T-cell (primary cell): ENCODE measurements around the gene EPB41L5. TPM values are rescaled to one million over a fixed set of nuclear protein-coding genes. Genes with fewer than 3 reads are reported as not detected.

ENCODE experiments used
- ATAC-seq, 4 experiments: fragments of 200-7000 bp in 3 of 4; fragments of 150-1000 bp in 1 of 4; cut with Tn5 transposase; replicated peaks in 1 of 4; 1 replicate in 3 of 4; 2 replicates in 1 of 4; pipeline ENCODE4 v1.10.0; 2021; ENCODE audit warnings: moderate library complexity in 3 of 4, mild to moderate bottlenecking in 2 of 4, moderate number of reproducible peaks in 1 of 4
- CTCF ChIA-PET, 2 donors: fragments of 300-600 bp; sonication (Branson Sonifier 250); formaldehyde crosslinking; loops; one replicate each; lab custom pipeline; 2022; ENCODE audit warnings: antibody characterized with exemption in 2 of 2; lab: Charles Lee
- POLR2A ChIA-PET, 2 donors: fragments of 300-600 bp; sonication (Branson Sonifier 250); formaldehyde crosslinking; loops; one replicate each; lab custom pipeline; 2022; ENCODE audit warnings: antibody characterized with exemption in 2 of 2; lab: Charles Lee
- DNase-seq, 35 experiments: peaks; one replicate each; pipeline versions ENCODE4 v3.0.0 to v3.0.0-alpha.2; 2013 to 2023
- H3K27ac ChIP-seq: one replicate; pipeline ENCODE4 v1.5.1; 2013; ENCODE audit warnings: low read length
- H3K27me3 ChIP-seq, 2 experiments: replicated peaks in 1 of 2; 1 replicate in 1 of 2; 2 replicates in 1 of 2; pipeline versions ENCODE4 v1.6.1 to v1.7.0; 2013; ENCODE audit warnings: low read length in 1 of 2, mixed read lengths in 1 of 2; ENCODE audit not compliant: control insufficient read depth in 2 of 2, insufficient read depth in 2 of 2; ENCODE audit errors: extremely low read depth in 1 of 2
- H3K36me3 ChIP-seq, 2 donors: 1 replicate in 1 of 2; 2 replicates in 1 of 2; pipeline versions ENCODE4 v1.6.1 to v1.7.0; 2013; ENCODE audit warnings: low read length in 1 of 2; ENCODE audit not compliant: control insufficient read depth in 2 of 2, insufficient read depth in 1 of 2; ENCODE audit errors: extremely low read depth in 1 of 2
- H3K4me1 ChIP-seq, 2 experiments: 1 replicate in 1 of 2; 2 replicates in 1 of 2; pipeline versions ENCODE4 v1.6.1 to v1.7.0; 2013; ENCODE audit warnings: low read length in 2 of 2, mixed read lengths in 1 of 2; ENCODE audit not compliant: insufficient read depth in 2 of 2, control insufficient read depth in 1 of 2; ENCODE audit errors: extremely low read depth in 1 of 2
- H3K4me3 ChIP-seq, 2 donors: 1 replicate in 1 of 2; 2 replicates in 1 of 2; pipeline versions ENCODE4 v1.5.1 to v1.7.0; 2013; ENCODE audit warnings: mild to moderate bottlenecking in 2 of 2, low read length in 1 of 2, moderate library complexity in 1 of 2; ENCODE audit not compliant: control insufficient read depth in 1 of 2; ENCODE audit errors: extremely low read depth in 1 of 2
- H3K9me3 ChIP-seq: 2 replicates; pipeline ENCODE4 v1.7.0; 2013
- H3K27ac Mint-ChIP-seq, 2 donors: one replicate each; pipeline ENCODE4 v1.8.0; 2020 to 2021; ENCODE audit warnings: mild to moderate bottlenecking in 2 of 2, mixed read lengths in 2 of 2
- H3K27me3 Mint-ChIP-seq, 2 donors: one replicate each; pipeline ENCODE4 v1.8.0; 2021 to 2022; ENCODE audit warnings: mixed read lengths in 2 of 2
- H3K36me3 Mint-ChIP-seq: one replicate; pipeline ENCODE4 v1.8.0; 2021; ENCODE audit warnings: mixed read lengths
- H3K4me1 Mint-ChIP-seq, 3 donors: one replicate each; pipeline ENCODE4 v1.8.0; 2020 to 2022; ENCODE audit warnings: mixed read lengths in 3 of 3, mild to moderate bottlenecking in 1 of 3
- H3K4me3 Mint-ChIP-seq, 3 donors: one replicate each; pipeline ENCODE4 v1.8.0; 2020 to 2022; ENCODE audit warnings: mild to moderate bottlenecking in 3 of 3, mixed read lengths in 3 of 3, moderate library complexity in 3 of 3
- H3K9me3 Mint-ChIP-seq, 3 donors: one replicate each; pipeline ENCODE4 v1.8.0; 2020 to 2022; ENCODE audit warnings: mixed read lengths in 3 of 3
- WGBS: methylation state at CpG from one replicate; pipeline ENCODE4 v1.1.5; 2013; ENCODE audit warnings: missing lambda C conversion rate; ENCODE audit not compliant: insufficient coverage; 5-methylcytosine and 5-hydroxymethylcytosine counted together
- total RNA-seq, 35 experiments: library from RNA in 6 of 35; stranded (reverse) in 6 of 35; fragments of 120-200 nt in 1 of 35; gene quantifications; one replicate each; pipeline versions ENCODE4 v1.2.1 to v1.2.4 and lab custom pipeline; 2013 to 2026

Gene EPB41L5
- total RNA-seq, 5 donors from 2014 or later (not counting 1 experiment from before 2014, with no cell fraction given) = 5.6 to 7.9 (median 6.0) TPM

GRCh38 chr2:120227111-120227991 lies 214.5 kb downstream of the EPB41L5 start:
- Histone ChIP-seq H3K27ac (no peak overlapping the region), H3K36me3 (no peaks in the 10 kb centered on the region), H3K4me3 (no peak overlapping the region), H3K4me1 (peaks cover 16 to 43% of the 10 kb centered on the region in 2 experiments), H3K27me3 (no peaks in the 10 kb centered on the region), H3K9me3 (no peaks in the 10 kb centered on the region)
- Mint-ChIP-seq H3K4me3 (no peak overlapping the region), H3K9me3 (no peaks in the 10 kb centered on the region), H3K36me3 (no peaks in the 10 kb centered on the region), H3K4me1 (peaks cover 73 to 76% (median 76%) of the 10 kb centered on the region in 3 donors), H3K27ac (peak overlapping the region; percentile 71 to 75), H3K27me3 (no peaks in the 10 kb centered on the region)
- POLR2A ChIA-PET = no interaction called here
- CTCF ChIA-PET = interaction anchor here in 1 of 2 donors (0.5 to 0.7 kb wide), 2 partner anchors 29 to 86 kb away, joined by 3 to 5 read pairs; no protein-coding TSS in a partner anchor
- DNase-seq = no peak
- ATAC-seq = no peak
- 88% methylated on average over 15 of the region's 16 CpGs for WGBS

- CTCF ChIA-PET = no interaction called here
- H3K27me3 ChIP-seq = no peaks in the 10 kb centered on the region
- Mint-ChIP-seq H3K9me3 (no peaks in the 10 kb centered on the region), H3K4me1 (peaks cover 81 to 86% (median 84%) of the 10 kb centered on the region in 3 donors), H3K4me3 (no peak overlapping the region), H3K36me3 (no peaks in the 10 kb centered on the region), H3K27ac (peak overlapping the region; percentile 74 to 90), H3K27me3 (no peaks in the 10 kb centered on the region)
- no peaks in the 10 kb centered on the region for H3K9me3 ChIP-seq
- DNase-seq (no peak), ATAC-seq (no peak)
- WGBS = 95% methylated on average over 2 of the region's 5 CpGs
- no peaks in the 10 kb centered on the region for H3K36me3 ChIP-seq
- no peak overlapping the region for H3K27ac ChIP-seq
- peaks cover 27 to 47% of the 10 kb centered on the region in 2 experiments for H3K4me1 ChIP-seq
- H3K4me3 ChIP-seq = no peak overlapping the region
- POLR2A ChIA-PET = no interaction called here
Observed at GRCh38 chr2:120228503-120228902, 215.6 kb downstream of the EPB41L5 start.

Other genes with a start within 250 kb of the EPB41L5 start
- gene TMEM185B, start 210.3 kb downstream of the EPB41L5 start, total RNA-seq = 10 to 100 TPM; 14.8 to 25.2 (median 21.9) TPM
- gene RALB, start 239.8 kb downstream of the EPB41L5 start, total RNA-seq = 10 to 100 TPM; 10.3 to 20.1 (median 12.9) TPM